Neural progenitor cell (in vitro differentiated cells): ENCODE measurements around the gene LIPC.

ENCODE experiments used
- EZH2phosphoT487 ChIP-seq: fragments of 200-600 bp; sonication (generic); IDR thresholded peaks from 2 replicates; pipeline ENCODE4 v1.6.1; 2017; ENCODE audit warnings: antibody characterized with exemption
- TF ChIP-seq, protein P1 (sequence below): fragments of 200-600 bp; sonication (generic); IDR thresholded peaks from 2 replicates; pipeline ENCODE4 v1.5.1; 2017; ENCODE audit warnings: antibody characterized with exemption, mild to moderate bottlenecking

DNA sequence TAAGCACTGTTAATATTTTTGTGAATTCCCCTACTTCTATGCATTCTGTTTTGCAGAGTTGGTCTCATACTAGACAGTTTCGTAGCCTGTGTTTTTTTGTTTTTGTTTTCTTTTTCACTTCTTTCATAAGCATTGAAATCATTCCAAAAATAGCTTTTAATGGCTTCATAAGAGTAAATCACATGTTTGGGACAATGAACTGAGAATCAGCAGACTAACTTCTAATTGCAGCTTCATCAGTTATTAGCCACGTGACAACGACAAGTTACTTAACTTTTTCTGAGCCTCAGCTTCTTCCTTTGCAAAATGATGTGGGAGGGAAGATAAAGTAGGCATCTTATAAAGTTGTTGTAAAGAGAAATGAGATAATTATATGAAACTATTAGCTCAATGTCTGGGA lies 124.8 kb downstream of the LIPC start:
- TF ChIP-seq EZH2phosphoT487, result no peak
- TF ChIP-seq, protein P1, sequence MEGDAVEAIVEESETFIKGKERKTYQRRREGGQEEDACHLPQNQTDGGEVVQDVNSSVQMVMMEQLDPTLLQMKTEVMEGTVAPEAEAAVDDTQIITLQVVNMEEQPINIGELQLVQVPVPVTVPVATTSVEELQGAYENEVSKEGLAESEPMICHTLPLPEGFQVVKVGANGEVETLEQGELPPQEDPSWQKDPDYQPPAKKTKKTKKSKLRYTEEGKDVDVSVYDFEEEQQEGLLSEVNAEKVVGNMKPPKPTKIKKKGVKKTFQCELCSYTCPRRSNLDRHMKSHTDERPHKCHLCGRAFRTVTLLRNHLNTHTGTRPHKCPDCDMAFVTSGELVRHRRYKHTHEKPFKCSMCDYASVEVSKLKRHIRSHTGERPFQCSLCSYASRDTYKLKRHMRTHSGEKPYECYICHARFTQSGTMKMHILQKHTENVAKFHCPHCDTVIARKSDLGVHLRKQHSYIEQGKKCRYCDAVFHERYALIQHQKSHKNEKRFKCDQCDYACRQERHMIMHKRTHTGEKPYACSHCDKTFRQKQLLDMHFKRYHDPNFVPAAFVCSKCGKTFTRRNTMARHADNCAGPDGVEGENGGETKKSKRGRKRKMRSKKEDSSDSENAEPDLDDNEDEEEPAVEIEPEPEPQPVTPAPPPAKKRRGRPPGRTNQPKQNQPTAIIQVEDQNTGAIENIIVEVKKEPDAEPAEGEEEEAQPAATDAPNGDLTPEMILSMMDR, result no peak
